Globus pallidus (tissue), 1 donor: ENCODE results near the gene ZBTB8A.
A peak's percentile ranks its signal among the peaks of the same experiment; 100 is the strongest.
"Not testable (repeated sequence)": the region's sequence is repeated elsewhere in the genome, so short reads cannot be mapped to it uniquely, and the experiment has no call there.

ENCODE experiments used
- DNase-seq: peaks from one replicate; pipeline ENCODE4 v3.0.0-alpha.2; 2015; ENCODE audit warnings: low spot score

Gene ZBTB8A

DNA sequence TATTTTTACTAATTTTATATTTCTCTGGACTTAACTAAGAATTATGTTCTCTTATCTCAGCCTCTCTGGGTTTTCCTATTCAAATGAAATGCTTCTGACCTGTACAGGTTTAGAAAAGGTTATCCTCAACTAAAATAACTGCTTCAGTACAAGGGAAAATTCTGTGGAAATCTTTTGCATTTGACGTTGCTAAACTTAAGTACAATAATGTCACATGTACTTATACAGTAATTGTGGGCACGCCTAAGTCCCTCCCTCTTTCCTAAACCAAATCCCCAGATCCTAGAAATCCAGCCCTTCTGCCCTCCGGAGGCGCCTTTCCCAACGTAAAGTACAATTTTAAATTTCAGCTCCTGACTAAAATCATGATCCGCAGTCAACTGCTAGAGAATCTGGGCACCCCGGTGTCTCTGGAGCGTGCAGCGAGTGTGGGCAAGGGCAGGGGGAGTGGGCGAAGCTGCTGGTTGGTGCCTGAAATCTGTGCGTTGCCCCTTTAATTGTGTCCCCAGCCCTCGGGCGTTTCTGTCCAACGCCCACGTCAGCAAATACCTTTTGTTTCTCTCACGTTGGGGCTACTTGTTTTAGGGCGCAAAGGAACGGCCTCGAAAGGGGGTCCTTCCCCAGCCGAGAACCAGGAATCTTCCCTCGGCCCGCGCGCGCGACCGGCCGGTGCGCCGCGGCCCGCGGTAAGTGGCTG, at the start of gene ZBTB8A:
Gene ZBTB8A (plus strand): TSS at position 541 of the 697 bp plus-strand sequence. CDS start 53,505 bp downstream, outside the sequence.
- DNase-seq, result peak; percentile 31

DNA sequence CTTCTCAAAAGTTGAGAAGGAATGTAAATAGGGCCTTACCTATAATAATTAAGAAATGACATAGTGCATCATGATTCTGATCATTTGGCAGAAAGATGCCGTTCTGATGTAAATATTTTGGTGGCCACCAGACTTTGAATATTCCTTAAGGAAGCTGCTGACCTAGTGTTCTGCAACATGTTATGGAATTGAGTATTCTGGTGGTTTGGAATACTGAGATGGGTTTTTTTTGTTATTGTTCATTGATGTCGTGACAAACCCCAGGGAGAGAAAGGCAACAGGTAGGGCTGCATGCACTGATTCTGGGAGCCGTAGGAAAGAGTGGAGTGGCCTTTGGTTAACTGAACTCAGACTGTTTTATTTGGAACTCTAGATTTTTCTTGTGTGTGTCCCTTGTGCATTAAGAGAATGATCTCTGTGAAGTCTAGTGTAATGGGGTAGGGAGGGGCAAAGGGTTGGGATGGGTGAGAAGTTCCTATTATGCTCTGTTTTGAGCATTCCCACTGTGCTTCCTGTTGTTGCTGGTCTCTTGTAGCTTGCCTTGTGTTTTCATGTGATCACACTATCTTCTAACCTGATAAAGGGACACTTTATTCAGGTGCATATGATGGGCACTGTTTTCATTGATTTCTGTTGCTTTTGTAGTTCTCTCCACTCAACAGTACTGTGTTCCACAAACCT, 49.3 kb upstream of the ZBTB8A start:
- DNase-seq, result no peak

DNA sequence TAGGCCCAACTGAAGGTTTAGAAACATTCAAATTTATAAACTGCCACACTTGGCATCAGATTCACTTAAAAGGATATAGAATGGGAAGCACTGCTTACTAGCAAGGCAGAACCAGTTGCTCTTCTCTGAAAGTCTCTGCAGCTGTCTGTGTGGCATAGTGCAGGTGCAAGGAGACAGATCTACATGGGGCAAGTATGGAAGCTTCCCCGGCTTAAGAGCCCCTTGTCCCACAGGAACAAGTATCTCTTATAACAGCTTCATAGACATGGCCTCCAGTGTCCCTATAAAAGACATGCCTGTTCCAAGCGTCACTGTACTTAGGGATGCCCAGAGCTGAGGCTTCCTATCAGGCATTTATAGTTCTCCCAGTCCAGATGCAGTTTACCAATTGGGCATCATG, 47.8 kb upstream of the ZBTB8A start:
- DNase-seq, result no peak

DNA sequence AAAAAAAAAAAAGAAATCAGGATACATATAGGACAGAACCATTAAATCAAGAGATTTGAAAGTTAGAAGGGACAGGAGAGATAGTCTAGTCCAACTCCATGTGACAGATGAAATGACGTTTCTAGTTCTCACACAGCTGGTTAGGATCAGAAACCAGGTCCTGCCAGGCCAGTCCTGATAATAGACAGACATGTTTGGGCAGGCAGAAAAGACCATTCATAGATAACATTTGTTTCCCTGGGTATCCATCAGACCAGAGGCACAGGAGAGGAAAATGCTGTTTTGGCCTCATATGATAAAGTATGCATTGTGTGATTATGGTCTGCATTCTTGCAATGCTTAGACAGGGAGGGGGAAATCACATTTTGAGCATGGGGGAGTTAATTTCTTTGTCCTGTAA, 45.0 kb upstream of the ZBTB8A start:
- DNase-seq, result no peak

DNA sequence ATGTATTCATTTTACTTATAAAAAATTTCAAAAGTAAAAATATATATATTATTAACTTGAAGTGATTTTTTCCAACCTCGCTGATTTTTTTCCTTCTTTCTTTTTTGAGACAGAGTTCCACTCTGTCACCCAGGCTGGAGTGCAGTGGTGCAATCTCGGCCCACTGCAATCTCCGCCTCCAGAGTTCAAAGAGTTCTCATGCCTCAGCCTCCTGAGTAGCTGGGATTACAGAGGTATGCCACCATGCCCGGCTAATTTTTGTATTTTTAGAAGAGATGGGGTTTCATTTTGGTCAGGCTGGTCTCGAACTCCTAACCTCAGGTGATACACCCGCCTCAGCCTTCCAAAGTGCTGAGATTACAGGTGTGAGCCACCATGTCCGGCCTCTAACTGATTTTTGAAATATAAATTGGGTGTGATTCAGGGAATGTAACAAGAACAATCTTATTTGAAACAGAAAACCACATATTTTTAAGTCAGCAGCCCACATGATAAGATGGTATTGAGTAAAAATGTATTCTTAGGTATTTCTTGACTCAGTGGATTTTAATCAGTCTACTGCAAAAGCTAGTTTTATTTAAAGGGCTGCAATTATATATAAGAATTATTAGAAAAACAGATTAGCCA, 44.4 kb upstream of the ZBTB8A start:
- DNase-seq, result no peak

DNA sequence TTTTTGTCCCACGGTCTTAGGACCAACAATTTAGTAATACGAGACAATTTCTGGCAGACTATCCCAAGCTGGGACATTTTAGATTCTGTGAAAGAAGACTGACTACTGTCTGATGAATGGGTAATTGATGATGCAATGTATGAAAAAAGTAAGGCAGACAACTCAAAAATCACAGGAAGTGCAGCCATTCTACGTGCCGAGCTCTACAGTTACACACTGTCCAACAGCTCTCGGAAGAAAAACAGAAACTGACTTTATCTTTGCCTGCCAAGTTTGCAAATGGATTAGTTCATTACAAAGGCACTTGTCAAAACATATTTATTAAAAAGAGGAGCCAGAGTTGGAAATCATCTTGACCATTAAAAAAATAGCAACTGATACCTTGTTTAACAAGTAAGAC, 43.1 kb upstream of the ZBTB8A start:
- DNase-seq, result peak; percentile 12

DNA sequence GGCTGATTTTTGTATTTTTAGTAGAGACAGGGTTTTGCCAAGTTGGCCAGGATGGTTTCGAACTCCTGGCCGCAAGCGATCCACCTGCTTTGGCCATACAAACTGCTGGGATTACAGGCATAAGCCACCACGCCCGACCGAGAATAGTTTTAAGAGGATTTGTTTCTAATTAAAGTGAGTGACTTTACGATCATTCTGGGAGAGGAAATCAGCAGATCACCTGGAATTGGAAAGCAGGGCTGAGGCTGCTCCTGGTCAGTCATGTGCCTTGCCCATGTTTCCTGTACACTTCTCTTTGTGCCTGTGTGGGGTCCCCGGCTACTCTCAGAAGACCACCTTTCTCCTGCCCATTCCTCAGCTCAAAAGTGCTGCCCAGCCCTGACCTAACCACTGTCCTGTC, 40.5 kb upstream of the ZBTB8A start:
- no peak for DNase-seq

DNA sequence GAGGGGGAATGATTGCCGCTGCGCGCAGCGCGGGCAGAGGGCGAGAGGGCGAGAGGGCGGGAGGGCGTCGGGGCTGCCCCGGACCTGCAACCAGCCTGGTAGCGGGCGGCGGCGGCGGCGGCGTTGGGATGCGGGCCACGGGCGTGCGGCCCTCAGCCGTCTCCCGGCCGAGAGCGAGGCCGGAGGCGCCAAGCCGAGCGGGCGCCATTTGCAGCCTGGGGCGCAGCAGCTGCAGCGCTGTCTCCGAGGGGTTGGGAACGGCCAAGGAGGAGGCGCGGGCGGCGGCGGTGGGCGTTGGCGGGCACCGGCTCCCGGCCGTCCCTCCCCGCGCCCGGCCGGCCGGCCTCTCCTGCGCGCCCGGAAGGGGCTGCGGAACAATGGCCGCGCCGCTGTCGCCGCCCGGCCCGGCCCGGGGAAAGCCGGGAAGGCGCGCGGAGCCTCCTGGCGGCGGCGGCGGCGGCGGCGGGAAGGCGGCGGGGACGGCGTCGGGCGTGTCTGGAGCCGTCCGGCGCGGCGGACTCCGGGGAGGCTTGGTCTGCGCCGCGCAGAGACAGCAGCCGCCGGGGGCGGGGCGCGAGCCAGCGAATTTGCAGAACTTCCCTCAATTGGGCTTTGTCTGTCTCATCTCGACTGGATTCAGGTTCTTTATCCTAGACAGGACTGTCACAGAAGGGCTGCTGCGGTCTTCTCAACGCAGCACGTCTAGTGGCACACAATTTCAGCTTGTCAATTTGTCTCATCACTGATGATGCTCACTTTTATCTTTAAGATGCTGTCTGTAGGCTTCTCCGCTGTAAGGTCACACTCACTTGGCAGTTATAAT, 38.6 kb upstream of the ZBTB8A start:
- DNase-seq, result peak; percentile 59

DNA sequence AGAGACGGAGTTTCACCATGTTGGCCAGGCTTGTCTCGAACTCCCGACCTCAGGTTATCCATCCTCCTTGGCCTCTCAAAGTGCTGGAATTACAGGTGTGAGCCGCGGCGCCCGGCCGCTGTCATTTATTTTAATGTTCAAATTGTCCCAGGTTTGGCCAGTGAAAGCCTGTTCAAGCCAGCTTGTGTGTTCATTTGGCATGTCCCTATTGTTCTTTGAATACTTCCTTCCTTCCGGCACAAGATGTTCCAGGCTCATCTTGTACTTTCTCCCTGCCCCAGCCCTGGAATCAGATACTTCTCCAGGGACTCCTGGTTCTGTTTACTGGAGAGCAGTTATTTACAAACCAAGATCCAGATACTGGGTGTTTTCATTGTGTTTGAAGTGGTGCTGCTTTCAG, 37.4 kb upstream of the ZBTB8A start:
- no peak for DNase-seq

DNA sequence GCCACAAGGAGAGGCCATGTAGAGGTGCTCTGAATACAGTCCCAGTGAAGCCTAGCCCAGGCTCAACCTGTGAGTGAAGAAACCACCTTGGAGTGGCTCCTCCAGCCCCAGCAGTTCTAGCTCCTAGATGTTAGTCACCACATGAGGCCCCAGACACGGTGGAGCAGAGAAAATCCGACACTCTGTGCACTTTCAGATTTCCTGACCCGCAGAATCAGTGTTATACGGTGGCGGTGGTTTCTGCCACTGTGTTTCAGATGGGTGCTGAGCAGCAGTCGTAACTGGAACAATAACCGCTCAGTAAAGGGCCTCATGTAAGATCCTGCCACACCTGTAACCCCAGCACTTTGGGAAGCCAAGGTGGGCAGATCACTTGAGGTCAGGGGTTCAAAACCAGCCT, 36.1 kb upstream of the ZBTB8A start:
- no peak for DNase-seq

DNA sequence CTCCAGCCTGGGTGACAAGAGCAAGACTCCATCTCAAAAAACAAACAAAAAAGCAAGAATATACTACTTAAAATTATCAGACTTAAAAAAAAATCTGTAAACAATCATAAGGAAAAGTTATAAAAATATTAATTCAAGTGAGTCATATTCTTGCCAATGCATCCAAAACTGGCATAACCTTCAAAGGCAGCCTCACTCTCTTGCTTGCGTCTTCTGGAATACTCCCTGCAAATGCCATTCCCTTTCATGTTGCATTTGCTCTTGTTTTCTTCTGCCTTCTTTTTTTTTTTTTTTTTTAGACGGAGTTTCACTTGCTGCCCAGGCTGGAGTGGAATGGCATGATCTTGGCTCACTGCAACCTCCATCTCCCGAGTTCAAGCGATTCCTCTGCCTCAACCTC, 32.2 kb upstream of the ZBTB8A start:
- DNase-seq, result no peak

DNA sequence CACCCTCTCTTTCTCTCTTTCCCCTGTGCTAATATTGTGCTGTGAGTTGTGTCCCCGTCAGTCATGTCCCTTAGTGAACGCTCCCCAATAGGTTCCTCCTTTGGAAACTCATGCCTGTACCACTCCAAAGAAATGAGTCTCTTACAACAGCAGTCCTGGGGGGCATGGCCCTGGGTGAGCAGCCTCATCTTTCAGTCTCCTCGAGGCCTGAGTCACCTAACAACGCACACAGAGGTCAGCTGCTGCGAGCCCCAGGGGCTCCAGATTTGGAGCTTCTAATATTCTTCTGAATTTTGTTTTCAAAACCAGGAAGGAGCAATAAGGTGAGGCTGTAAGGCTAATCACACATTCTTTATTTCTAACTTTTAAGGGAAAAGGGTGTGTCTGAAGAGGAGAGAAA, 30.5 kb upstream of the ZBTB8A start:
- DNase-seq, result no peak

DNA sequence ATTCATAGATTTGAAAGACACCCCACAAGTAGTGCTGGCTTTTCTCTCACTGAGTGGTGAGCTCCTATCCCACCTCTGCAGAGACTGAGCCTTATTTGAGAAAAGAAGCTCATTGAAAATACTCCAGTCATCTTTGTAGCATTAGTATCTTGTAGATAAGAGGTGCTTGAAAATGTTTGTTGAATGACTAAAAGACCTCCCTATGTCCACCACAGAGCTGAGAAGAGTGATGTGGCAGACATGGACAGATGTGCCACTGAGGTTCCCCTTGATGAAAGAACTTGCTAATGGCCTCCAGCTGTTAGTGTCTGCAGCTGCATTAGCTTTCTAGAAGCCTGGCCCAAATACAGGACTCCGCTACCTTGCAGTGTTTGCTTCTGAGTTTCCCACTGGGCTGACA, 29.3 kb upstream of the ZBTB8A start:
- DNase-seq, result no peak

DNA sequence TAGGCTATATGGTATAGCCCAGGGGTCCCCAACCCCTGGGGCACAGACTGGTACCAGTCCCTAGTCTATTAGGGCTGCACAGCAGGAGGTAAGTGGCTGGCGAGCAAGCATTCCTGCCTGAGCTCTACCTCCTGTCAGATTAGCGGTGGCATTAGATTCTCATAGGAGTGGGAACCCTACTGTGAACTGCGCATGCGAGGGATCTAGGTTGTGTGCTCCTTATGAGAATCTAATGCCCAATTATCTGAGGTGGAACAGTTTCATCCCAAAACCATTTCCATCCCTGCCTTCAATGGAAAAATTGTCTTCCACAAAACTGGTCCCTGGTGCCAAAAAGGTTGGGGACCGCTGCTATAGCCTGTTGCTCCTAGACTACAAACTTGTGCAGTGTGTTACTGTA, 22.8 kb upstream of the ZBTB8A start:
- no peak for DNase-seq

DNA sequence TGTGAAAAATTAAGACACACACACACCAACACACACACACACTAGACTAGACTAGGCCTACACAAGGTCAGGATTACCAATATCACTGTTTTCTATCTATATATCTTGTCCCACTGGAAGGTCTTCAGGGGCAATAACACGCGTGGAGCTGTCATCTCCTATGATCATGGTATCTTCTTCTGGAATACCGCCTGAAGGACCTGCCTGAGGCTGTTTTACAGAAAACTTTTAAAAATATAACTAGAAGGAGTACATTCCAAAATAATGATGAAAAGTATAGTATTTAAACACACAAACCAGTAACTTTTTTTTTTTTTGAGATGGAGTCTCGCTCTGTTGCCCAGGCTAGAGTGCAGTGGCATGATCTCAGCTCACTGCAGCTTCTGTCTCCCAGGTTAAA, 20.3 kb upstream of the ZBTB8A start:
- DNase-seq, result no peak

DNA sequence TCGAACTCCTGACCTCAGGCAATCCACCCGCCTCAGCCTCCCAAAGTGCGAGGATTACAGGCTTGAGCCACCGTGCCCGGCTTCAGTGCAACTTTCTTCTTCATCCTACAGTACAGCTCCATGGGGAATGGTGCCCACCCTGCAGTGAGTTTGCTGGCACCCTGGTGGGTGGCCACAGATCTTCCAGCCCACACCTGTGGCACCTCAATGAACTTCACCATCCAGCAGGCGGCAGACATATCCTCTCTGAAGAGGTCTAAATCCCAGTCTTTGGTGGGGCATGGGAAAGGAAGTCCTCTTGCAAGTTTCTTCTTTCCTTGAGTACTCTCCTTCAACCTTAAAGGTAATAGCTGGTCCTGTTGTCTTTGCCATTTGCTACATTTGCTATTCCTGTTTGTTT, 18.1 kb upstream of the ZBTB8A start:
- DNase-seq, result no peak

DNA sequence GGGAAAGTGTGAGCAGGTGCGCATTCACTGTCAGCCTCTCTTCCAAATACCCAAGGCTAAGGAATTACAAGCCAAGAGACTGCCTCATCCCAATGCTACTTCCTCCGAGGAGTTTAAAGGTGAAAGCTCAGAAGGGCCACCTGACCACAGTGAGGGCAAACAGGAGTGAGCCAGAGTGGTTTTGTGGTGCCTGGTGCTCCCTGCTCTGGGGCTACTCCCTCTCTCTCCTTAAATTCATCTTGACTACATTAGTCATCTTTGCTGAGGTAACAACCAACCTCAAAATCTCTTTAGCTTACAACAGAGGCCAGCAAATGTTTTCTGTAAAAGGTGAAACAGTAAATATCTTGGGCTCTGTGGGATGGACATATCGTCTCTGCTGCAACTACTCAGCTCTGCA, 14.2 kb upstream of the ZBTB8A start:
- DNase-seq, result no peak

DNA sequence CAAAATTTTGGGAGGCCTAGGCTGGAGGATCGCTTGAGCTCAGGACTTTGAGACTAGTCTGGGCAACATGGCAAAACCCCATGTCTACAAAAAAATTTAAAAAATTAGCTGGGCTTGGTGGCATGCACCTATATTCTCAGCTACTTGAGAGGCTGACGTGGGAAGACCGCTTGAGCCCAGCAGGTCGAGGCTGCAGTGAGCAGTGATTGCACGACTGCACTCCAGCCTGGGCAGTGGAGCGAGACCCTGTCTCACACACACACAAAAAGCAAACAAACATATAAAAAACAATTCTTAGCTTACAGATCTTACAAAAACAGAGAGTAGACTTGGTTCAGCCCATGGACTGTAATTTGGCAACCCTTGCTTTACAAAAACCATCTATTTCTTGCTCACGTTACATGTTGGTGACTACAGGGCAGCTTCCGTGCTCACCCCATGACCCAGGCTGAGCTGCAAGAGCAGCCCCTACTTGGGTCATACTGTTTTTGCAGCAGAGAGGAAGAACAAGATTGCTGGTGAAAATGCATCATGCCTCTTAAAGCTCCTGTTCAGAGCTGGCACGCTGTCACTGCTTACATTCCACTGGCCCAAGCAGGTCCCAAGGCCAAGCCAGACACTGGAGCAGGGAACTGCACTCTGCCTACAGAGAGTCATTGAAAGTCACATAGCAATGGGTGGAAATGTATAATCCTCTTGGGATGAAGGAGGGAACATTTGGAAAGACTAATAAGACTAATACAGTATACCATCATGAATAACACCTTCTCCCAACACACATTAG, 13.4 kb upstream of the ZBTB8A start:
- no peak for DNase-seq

DNA sequence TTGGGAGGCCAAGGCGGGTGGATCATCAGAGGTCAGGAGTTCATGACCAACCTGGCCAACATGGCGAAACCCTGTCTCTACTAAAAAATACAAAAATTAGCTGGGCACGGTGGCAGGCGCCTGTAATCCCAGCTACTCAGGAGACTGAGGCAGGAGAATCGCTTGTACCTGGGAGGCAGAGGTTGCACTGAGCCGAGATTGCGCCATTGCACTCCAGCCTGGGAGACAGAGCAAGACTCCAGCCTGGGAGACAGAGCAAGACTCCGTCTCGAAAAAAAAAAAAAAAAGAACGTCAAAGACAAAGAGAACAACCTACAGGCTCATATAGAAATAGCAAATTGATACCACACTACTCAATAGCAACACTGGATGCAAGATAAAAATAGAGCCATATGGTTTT, 10.7 kb upstream of the ZBTB8A start:
- not testable (repeated sequence) for DNase-seq

DNA sequence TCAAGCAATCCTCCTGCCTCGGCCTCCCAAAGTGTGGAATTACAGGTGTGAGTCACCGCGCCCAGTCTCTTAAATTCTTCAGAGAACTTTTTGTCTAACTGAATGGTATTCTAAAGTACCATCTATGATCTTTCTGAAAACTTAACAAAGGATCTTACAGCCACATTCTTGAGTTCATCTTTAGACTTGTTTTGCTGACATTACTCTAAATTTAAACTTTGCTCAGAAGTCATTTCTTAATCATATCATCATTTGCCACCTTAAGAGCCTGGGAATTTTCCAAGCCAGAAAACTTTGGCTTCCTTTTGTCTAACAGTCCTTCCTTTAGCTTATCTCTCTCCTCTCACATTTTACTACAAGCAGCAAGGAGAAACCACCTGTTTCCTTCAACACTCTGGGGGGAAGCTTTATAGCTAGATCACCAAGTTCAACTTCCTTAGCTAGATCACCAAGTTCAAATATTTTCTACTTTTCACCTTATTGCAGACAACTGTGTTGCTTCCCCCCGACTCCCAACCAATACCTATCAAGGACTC, 5.4 kb upstream of the ZBTB8A start:
- DNase-seq, result no peak

DNA sequence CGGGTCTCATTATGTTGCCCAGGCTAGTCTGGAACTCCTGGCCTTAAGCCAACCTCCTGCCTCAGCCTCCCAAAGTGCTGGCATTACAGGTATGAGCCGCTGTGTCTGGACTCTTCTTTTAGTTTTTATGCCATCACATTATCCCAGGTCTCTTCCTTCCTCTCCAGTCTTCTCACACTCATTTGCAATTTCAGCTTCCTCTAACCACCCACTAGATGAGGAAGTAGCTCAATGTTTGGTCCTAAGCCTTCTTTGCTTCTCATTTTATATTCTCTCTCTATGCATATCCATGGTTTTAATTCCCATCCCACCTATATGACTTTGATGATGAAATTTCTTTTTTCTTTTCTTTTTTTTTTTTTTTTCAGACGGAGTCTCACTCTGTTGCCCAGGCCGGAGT, 3.1 kb upstream of the ZBTB8A start:
- no peak for DNase-seq

DNA sequence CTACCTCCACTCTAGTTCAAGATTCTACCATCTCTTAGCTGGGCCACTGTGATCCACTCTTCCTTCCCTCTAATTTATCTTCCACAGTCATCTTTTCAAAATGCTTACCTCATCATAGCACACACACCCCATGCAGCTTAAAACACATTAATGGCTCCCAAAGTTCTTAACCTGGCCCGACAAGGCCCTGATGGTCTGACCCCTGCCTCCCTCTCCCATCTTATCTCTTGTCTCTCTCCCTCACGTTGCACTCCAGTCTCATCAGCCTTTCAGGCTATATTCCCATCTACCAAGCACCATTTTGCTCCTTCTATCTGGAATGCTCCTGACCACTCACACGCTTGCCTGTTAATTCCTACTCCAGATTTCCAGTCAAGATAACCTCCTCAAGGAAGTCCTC, 2.5 kb upstream of the ZBTB8A start:
- no peak for DNase-seq
